Limb (tissue), 2 donors: ENCODE results near the gene HES1.
"Not testable (repeated sequence)": the region's sequence is repeated elsewhere in the genome, so short reads cannot be mapped to it uniquely, and the experiment has no call there.

Experiments
- DNase-seq, 2 donors: peaks; one replicate each; pipeline ENCODE4 v3.0.0-alpha.2; 2016; ENCODE audit errors: extremely low spot score in 2 of 2

HES1 gene

DNA sequence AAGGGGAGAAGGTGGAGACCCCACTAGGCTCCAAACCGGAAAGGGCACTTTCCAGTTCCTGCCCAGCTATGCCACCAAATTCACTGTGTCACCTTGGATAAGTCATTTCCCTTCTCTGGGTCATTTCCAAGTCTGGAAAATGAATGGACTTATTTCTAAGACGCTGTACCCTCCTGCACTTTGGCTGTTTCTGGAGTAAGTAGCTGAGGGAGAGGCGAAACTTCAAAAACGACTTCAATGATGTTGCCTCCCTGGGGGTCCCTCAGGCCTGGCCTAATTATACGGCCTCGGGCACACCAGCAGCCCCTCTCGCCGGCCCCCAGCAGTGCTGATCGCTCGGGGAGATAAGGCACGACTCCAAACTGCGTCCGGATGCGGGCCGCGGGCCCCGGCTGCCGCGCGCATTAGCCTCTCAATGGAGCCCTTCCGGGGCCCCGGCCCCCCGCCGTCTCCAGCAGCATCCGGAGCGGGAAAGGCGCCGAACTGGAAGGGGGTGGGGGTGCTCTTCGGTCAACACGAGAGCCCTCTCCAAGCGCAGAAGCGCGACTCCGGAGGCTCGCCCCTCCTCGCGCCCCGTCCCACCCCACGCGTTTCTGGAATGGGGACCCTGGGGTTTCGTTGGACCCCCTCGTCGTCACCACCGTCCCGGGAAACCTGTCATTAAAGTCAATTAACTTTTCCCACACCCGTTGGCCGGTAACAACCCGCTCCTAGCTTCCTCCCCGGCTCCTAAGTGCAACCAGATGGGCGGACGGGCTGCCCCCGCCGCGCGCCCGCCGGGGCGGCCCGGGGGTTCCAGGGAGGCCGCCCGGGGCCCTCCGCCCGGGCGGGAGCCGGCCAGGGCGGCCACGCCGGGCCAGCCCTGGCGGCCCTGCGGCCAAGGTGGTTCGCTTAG lies 4.8 kb downstream of the HES1 start:
- DNase-seq: peak; percentile 62 to 83

DNA sequence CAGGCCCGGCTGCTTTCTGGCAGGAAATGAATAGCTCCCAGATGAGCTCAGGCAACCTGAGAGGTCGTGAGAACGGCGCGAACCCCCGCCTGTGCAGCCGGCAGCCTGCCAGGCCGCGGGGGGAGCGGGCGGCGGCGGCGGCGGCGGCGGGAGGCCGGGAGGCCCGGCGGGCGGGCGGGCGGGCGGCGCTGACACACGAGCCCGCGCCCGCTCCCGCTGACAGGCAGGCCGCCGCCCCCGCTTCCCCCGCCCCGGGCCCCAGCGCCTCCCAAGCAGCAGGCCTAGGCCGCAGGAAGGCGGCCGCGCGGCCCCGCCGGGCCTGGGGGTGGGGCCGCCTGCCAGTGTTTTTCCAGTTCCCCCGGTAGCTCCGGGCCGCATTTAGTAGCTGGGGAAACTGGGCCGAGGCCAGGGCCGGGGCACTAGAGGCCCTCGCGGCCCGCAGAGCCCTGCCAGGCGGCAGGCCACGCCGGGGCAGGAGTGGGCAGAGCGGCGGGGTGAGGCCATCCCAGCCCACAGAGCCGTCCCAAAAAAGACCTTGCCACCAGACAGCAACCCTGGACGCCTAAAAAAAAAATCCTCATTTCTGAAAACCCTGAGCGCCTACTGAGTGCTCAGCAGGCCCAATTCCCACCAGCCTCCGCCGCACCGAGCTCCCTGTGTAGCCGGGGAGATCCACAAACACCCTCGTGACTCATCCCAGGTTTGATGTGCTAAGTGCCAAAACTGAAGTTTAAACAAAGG lies 5.6 kb downstream of the HES1 start:
- peak; percentile 88 to 93 for DNase-seq

DNA sequence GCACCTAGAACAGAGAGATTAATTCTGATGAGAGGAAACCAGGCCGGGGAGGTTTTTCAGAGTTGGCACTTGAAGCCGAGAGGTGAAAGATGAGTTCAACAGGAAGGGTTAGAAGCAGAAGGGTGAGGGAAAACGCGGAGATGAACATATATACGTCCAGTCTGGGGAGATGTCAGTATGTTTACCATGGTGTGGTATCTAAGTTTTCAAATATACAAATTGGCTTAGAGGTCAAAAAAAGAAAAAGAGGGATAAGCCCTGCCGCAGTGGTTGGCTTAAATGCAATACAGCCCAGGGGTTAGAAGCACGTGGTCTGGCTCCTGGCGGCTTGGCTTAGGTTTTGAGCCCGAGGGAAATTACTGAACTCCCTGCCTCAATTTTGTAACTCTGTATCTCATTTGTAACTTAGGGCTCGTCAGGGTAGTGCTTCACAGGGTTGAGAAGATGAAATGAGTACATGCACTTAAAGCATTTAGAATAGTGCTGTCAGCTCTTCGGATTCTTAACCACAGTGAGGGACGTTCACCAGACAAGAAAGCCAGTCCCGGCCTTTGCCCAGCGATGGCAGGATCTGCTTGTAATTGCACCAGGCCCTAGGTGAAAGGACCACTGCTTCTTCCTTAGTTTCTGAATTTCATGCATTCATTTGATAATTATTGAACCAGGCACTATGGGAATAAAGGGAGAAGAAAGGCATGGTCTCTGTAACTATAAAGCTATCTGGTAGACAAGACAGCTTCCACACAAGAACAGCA lies 6.4 kb downstream of the HES1 start:
- DNase-seq: peak; percentile 34 to 48

DNA sequence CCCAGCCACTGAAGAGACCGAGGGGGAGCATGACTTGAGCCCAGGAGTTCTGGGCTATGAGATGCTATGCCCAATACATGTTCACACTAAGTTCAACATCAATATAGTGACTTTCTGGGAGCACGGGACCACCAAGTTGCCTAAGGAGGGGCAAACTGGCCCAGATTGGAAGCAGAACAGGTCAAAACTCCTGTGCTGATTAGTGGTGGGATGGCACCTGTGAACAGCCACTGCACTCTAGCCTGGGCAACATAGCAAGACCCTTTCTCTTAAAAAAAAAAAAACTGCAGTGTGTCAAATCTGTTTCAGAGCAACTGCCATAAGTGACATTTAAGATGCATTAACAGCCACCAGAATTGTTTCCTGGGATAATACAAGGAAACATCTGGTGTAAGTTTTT lies 9.8 kb downstream of the HES1 start:
- no peak for DNase-seq

DNA sequence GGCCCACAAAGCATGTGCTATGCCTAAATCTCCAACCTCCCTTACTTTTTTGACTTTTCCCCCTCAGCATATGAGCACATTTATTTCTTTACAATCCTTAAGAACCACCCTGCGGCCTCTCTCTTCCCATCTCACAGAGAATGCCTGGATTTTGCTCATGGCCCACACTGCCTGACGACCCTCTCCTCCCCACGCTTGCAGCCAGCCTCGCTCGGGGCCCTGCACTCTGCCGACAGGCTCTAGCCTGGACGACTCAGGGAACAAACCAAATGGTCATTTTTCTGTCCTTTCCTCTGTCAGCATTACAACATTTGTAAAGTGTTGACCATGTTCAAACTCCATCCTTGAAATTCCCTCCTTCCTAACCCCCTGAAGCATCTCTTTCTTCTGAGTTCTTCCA lies 11.7 kb downstream of the HES1 start:
- no peak for DNase-seq

DNA sequence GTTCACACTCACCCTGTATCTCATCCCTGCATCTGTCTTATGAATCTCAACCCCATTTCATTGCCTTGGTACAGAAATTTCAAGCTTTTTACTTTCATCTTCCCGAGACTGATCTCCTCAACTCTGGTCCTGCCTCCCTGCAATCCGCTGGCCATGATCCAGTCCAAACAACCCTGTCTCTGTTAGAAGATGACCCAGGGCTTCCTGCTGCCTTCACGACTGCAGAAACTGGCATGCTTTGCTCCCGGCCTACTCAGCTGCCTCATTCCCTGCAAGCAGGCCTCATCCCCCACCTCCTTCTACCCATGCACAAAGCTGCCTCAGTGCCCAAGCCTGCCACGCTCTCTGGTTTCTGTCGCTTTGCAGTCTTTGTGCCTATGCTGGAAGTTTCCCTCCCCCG lies 12.4 kb downstream of the HES1 start:
- no peak for DNase-seq

DNA sequence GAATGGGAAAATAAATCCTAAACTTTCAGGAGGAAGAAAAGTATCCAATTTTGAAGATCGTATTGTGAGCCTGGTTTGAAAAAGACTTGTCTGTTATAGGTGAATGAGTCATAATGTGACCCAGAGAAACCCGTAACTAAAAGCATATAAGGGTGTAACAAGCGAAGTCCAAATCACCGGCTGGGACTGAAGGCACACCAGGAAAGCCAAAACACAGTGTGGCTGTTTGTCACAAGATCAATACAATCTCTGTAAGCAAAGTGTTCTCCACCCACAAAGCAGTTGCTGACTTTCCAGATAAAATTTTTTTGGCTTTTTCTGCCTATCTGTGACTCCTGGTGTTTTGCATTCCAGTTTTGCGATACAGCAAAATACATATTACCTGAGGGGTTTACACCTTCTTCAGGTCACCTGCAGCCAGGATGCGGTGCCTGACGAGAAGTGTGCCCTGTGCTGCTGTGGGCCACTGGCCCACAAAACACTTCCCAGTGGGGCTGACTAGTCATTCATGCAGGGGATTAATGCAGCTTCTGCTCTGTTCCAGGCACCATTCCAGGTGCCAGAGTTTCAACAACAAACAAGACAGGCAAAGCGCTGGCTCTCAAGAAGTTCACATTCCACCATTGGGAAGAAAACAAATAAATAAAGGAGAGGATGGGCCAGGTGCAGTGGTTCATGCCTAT lies 14.4 kb downstream of the HES1 start:
- no peak for DNase-seq

DNA sequence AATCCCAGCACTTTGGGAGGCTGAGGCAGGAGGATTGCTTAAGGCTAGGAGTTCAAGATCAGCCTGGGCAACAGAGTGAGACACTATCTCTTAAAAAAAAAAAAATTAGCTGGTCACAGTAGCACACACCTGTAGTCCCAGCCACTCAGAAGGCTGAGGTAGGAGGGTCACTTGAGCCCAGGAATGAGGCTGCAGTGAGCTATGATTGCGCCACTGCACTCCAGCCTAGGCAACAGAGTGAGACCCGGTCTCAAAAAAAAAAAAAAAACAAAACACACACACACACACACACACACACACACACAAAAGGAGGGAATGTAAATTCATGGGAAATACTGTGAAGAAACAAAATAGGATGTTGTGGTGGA lies 15.0 kb downstream of the HES1 start:
- DNase-seq: not testable (repeated sequence)

DNA sequence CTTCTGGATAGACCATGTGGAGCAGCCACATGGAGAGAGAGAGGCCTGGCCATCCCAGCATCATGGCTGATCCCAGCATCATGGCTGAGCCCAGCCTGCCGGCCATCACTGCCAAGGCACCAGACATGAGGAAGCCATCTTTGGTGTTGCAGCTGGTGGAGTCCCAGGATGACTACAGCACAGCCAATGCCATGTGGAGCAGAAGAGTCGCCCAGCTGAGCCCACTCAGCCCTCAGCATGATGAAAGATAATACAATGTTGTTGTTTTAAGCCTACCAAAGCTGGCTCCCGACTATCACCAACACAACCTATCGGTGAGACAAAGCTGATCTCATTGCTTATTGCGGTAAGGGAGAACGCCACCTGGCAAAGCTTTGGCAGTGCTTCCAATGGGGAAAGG lies 18.4 kb downstream of the HES1 start:
- no peak for DNase-seq

DNA sequence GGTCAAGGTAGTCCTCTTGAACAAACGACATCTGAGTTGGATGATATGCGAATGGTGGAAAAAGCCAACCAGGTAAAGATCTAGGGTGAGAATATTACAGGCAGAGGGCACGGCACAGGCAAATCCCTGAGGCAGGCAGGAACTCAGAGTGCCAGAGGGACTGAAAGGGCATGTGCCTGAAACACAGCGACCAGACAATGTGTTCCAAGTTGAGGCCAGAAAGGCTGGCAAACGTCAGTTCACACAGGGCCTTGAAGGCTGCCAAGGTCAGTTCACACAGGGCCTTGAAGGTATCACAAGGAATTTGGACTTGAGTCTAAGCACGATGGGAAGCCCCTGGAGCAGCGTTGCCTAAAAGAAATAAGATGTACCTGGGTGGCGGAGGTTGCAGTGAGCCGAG lies 20.1 kb downstream of the HES1 start:
- no peak for DNase-seq

DNA sequence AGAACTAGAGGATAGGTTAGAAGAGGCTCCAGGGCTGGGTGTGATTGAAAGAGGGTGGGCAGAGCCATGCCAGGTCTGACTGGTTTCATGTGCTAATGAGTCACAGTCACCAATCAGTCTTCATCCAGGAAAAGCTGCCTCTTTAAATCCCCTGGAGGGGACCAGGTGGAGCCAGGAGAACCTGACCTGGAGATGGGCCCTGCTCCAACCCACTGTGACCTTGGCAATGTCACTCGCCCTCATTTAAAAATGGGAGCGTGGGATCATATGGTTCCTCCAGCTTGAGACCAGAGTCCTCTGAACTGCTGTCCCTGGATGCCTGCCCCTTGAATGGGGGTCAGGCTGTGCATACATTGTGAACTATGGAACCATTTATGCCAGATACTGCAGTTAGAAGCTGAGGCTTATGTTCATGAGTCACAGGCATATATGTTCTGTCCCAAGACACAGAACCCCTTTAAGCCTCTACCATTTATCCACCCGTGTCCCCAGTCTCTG lies 23.0 kb downstream of the HES1 start:
- no peak for DNase-seq

DNA sequence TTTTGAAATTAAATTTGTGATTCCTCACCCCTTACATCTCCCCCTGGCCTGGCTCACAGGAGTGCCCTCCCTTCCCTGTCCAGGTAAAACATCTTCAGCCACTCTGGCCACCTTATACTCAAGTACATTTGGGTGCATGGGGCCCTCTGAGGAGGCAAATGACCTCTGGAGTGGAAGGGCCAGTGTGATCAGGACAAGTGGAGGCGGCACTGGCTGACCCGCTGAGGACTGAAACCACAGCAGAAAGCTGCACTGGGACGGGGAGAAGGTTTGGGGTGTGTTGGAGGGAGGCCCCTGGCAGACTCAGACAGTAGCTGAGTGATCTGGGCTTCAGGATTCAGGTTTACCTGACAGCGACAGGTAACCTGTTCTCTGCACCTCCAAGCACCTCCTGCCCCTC lies 24.2 kb downstream of the HES1 start:
- no peak for DNase-seq

DNA sequence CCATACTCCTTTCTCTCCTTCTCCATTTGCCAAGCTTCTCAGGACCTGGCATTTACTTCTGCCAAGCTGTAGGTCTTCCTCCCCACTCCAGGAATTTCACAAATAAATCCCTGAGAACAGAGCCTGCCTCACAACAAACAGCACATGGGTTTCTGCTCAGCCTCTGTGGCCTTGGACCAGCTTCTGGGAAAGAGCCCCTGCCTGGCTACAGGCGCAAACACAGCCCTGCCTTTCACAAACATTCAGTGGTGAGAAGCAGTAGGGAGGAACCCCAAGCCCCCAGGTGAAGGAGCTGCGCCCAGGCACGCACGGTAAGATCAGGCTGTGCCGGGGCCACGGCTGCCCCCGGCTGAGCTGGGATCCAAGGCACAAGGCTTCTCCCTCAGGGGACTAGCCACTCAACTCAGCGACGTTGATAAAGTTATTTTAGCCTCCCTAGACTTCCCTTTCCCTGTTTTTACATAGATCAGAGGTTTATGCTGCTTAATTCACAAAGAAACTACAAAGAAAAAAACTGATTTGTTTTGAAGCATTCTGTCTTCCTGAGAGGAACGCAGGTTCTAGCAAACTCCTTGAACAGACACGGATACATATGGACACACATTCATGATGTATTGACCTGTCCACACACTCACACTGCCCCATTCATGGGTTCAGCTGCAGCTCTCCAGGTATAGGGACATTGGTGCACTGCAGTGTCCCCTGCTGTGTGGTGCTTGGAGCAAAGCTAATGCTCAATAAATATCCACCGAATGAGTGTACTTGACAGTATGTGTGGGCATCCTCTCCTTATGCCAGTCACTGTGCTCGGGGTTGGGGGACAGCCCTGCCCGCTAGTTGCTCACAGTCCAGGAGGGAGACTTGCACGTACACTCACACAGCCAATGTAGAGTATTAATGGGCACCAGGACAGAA lies 25.4 kb downstream of the HES1 start:
- peak; percentile 30 to 54 for DNase-seq

DNA sequence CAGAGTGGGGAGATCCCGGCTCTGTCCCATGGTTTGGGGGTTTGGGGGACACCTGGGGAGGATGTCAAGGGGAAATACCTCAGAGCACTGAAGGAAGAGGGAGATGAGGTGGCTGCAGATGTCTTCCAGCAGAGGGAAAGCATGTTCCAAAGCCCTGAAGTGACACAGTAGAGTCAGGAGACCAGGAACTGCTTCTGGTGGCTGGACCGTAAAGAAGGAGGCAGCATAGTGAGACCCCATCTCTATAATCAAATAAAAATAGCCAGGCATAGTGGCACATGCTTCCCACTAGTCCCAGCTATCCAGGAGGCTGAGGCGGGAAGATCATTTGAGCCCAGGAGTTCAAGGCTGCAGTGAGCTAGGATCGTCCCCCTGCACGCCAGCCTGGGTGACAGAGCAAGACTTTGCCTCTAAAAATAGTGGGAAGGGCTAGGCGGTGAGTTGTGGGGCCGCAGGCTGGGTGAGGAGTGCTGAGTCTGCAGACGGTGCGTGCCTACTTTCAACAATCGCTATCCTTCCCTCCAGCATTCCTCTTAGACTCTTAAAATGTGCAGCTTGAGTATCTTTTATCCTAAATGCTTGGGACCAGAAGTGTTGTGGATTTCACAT lies 26.2 kb downstream of the HES1 start:
- no peak for DNase-seq

DNA sequence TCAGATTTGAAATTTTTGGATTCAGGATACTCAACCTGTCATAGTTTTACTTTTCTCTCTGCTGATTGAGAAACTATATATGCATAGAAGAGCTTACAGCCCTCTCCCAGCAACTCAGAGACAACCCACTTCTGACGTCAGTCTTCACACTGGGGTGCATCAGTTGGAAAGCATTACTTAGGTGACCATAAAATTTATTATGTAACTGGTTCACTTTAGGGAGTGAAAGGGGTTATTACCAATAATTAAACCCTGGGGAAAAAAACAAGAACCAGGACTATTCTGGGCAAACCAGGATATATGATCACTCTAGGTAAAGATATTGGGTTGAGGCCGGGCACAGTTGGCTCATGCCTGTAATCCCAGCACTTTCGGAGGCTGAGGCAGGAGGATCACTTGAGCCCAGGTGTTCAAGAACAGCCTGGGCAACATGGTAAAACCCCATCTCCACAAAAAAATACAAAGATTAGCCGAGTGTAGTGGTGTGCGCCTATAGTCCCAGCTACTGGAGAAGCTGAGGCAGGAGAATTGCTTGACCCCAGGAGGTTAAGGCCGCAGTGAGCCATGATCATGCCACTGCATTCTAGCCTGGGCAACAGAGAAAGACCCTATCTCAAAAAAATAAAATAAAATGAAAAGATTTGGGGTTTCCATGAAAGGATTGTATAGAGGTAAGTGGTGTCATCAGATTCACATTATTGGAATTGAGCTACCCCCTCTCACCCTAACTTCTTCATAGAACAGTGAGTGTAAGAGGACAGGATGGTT lies 27.1 kb downstream of the HES1 start:
- DNase-seq: no peak

DNA sequence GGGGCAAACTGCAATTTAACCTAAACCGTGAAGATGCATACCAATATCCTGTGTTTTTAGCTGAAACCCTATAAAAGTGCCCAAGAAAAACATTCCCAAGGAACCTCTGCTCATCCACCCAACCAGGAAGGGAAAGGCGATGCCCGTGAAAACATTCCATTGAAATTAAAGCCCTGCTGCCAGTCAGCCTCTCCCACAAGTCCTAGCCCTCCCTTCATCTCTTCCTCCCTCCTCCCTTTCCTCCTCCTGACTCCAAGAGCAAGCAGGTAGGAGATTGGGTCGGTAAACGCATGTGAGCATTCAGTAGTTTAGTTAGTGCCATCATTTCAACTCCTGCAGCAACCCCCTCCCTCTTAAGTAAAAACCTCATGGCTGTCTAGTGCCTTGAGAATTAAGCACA lies 27.7 kb downstream of the HES1 start:
- no peak for DNase-seq

DNA sequence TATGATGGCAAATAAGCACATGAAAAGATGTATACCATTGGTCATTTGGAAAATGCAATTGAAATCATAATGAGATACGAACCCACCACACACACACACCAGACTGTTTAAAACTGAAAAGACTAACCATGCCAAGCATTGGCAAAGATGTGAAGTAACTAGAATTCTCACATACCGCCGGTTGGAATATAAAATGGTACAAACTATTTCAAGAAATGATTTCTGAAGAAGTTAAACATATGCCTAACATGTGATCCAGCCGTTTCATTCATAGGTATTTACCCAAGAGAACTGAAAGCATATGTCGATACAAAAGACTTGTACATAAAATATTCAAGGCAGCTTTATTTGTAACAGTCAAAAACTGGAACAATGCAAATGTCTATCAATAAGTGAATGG lies 28.9 kb downstream of the HES1 start:
- no peak for DNase-seq

DNA sequence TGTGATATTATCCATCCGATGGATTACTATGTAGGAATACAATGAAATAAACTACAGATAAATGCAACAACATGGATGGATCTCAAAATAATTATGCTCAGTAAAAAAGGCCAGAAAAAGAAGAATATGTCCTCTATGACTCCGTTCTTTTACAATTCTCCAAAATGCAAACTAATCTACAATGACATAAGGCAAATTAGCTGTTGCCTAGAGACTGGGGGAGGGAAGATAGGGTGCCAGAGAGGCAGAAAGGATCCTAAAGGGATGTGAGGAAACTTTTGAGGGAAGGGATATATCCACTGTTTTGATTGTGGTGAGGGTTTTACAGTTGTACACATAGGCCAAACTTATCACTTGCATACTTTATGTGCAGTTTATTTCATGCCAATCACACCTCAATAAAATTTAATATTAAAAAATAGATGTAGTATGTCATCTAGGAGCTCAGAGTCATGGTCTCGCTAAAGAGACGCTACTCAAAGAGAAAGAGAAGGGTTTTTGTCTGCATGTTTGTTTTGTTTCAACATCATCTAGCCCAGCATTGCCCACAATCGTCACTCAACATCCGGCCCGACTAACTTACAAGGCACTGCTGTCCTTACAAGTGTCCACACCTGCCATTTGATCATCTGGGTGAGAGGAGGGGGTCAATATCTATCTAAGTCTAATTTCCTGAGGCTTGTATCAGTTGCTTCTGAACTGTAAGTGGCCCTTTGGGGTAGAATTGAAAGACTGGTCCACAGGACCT lies 29.5 kb downstream of the HES1 start:
- no peak for DNase-seq
